H9 (cell line): Measurements from ENCODE around the gene CFHR1. TPM values are rescaled to one million over a fixed set of nuclear protein-coding genes. Genes with fewer than 3 reads are reported as not detected.

ENCODE experiments used
- DNase-seq: peaks from one replicate; pipeline ENCODE4 v3.0.0-alpha.2; 2017
- H2AFZ ChIP-seq: one replicate; pipeline ENCODE4 v1.6.1; 2013; ENCODE audit warnings: mild to moderate bottlenecking, low read length, control low read depth, moderate library complexity
- H2AK5ac ChIP-seq: 2 replicates; pipeline ENCODE4 v1.6.1; 2013; ENCODE audit warnings: low read length, control low read depth, mixed read lengths; ENCODE audit not compliant: insufficient read length
- H2BK120ac ChIP-seq: one replicate; pipeline ENCODE4 v1.6.1; 2013; ENCODE audit warnings: low read depth, mild to moderate bottlenecking, low read length, control low read depth, inconsistent platforms; ENCODE audit not compliant: poor library complexity, severe bottlenecking
- H2BK12ac ChIP-seq: 2 replicates; pipeline ENCODE4 v1.6.1; 2013; ENCODE audit warnings: low read length, control low read depth, mixed read lengths, low read depth; ENCODE audit not compliant: insufficient read length
- H2BK15ac ChIP-seq: 2 replicates; pipeline ENCODE4 v1.6.1; 2013; ENCODE audit warnings: low read depth, low read length, control low read depth
- H2BK20ac ChIP-seq: one replicate; pipeline ENCODE4 v1.6.1; 2013; ENCODE audit warnings: low read depth, mild to moderate bottlenecking, low read length, control low read depth, inconsistent platforms; ENCODE audit not compliant: poor library complexity, severe bottlenecking
- H2BK5ac ChIP-seq: 2 replicates; pipeline ENCODE4 v1.6.1; 2013; ENCODE audit warnings: low read length, control low read depth, mixed read lengths; ENCODE audit not compliant: insufficient read length
- H3K14ac ChIP-seq: 2 replicates; pipeline ENCODE4 v1.6.1; 2013; ENCODE audit warnings: low read length, control low read depth; ENCODE audit not compliant: insufficient read depth
- H3K18ac ChIP-seq: 2 replicates; pipeline ENCODE4 v1.6.1; 2013; ENCODE audit warnings: low read depth, mild to moderate bottlenecking, mixed read lengths, low read length, control low read depth; ENCODE audit not compliant: insufficient read length
- H3K23ac ChIP-seq: 2 replicates; pipeline ENCODE4 v1.6.1; 2013; ENCODE audit warnings: low read length, control low read depth, mixed read lengths, low read depth; ENCODE audit not compliant: insufficient read length
- H3K23me2 ChIP-seq: 2 replicates; pipeline ENCODE4 v1.6.1; 2013; ENCODE audit warnings: low read depth, mild to moderate bottlenecking, mixed read lengths, low read length, control low read depth; ENCODE audit not compliant: insufficient read length, poor library complexity, severe bottlenecking
- H3K27ac ChIP-seq: 2 replicates; pipeline ENCODE4 v1.5.1; 2013; ENCODE audit warnings: low read length, control low read depth, mixed read lengths, low read depth; ENCODE audit not compliant: insufficient read length
- H3K27me3 ChIP-seq: 2 replicates; pipeline ENCODE4 v1.6.1; 2013; ENCODE audit warnings: low read length, control low read depth, inconsistent platforms; ENCODE audit not compliant: insufficient read depth
- H3K4ac ChIP-seq: 2 replicates; pipeline ENCODE4 v1.6.1; 2013; ENCODE audit warnings: low read depth, mild to moderate bottlenecking, control low read depth, inconsistent platforms, low read length, moderate library complexity
- H3K4me1 ChIP-seq: 2 replicates; pipeline ENCODE4 v1.6.1; 2013; ENCODE audit warnings: low read length, control low read depth, inconsistent platforms; ENCODE audit not compliant: insufficient read depth
- H3K4me2 ChIP-seq: 2 replicates; pipeline ENCODE4 v1.6.1; 2013; ENCODE audit warnings: low read length, control low read depth, mixed read lengths; ENCODE audit not compliant: insufficient read length, insufficient read depth
- H3K56ac ChIP-seq: 2 replicates; pipeline ENCODE4 v1.6.1; 2013; ENCODE audit warnings: low read depth, mild to moderate bottlenecking, mixed read lengths, low read length, control low read depth; ENCODE audit not compliant: insufficient read length
- H3K79me1 ChIP-seq: 2 replicates; pipeline ENCODE4 v1.6.1; 2013; ENCODE audit warnings: low read depth, mild to moderate bottlenecking, moderate library complexity, low read length, control low read depth, inconsistent platforms; ENCODE audit not compliant: insufficient read depth, poor library complexity, severe bottlenecking
- H3K79me2 ChIP-seq: 2 replicates; pipeline ENCODE4 v1.6.1; 2013; ENCODE audit warnings: low read length, control low read depth, inconsistent platforms; ENCODE audit not compliant: insufficient read depth
- H3K9ac ChIP-seq: 2 replicates; pipeline ENCODE4 v1.6.1; 2013; ENCODE audit warnings: low read length, control low read depth, mixed read lengths; ENCODE audit not compliant: insufficient read length; ENCODE audit errors: extremely low read depth
- H3K9me3 ChIP-seq: one replicate; pipeline ENCODE4 v1.6.1; 2013; ENCODE audit warnings: low read depth, low read length, inconsistent platforms; ENCODE audit not compliant: control insufficient read depth
- H3T11ph ChIP-seq: one replicate; pipeline ENCODE4 v1.6.1; 2013; ENCODE audit warnings: mild to moderate bottlenecking, low read length, control low read depth, inconsistent platforms
- H4K20me1 ChIP-seq: one replicate; pipeline ENCODE4 v1.6.1; 2013; ENCODE audit not compliant: control insufficient read depth, insufficient read length, insufficient read depth
- H4K5ac ChIP-seq: 2 replicates; pipeline ENCODE4 v1.6.1; 2013; ENCODE audit warnings: low read depth, mild to moderate bottlenecking, mixed read lengths, low read length, control low read depth; ENCODE audit not compliant: insufficient read length
- H4K8ac ChIP-seq: replicated peaks from 2 replicates; pipeline ENCODE4 v1.6.1; 2013; ENCODE audit warnings: low read length, control low read depth, mixed read lengths, low read depth; ENCODE audit not compliant: insufficient read length
- H4K91ac ChIP-seq: 2 replicates; pipeline ENCODE4 v1.6.1; 2013; ENCODE audit warnings: low read depth, mild to moderate bottlenecking, moderate library complexity, mixed read lengths, low read length, control low read depth; ENCODE audit not compliant: insufficient read length
- H3K27ac Mint-ChIP-seq, 3 experiments: 2 replicates in 2 of 3; 3 replicates in 1 of 3; pipeline ENCODE4 v1.8.0; 2020 to 2021; ENCODE audit warnings: mixed read lengths in 3 of 3, mild to moderate bottlenecking in 1 of 3, moderate library complexity in 1 of 3
- H3K27me3 Mint-ChIP-seq: 2 replicates; pipeline ENCODE4 v1.8.0; 2021; ENCODE audit warnings: low read depth, mild to moderate bottlenecking, moderate library complexity, mixed read lengths
- H3K36me3 Mint-ChIP-seq, 3 experiments: 2 replicates in 2 of 3; 3 replicates in 1 of 3; pipeline ENCODE4 v1.8.0; 2020 to 2021; ENCODE audit warnings: low read depth in 3 of 3, mixed read lengths in 3 of 3; ENCODE audit not compliant: insufficient read depth in 1 of 3
- H3K4me1 Mint-ChIP-seq, 2 experiments: 2 replicates each; pipeline ENCODE4 v1.8.0; 2020; ENCODE audit warnings: mixed read lengths in 2 of 2
- H3K4me3 Mint-ChIP-seq, 2 experiments: 2 replicates in 1 of 2; 3 replicates in 1 of 2; pipeline ENCODE4 v1.8.0; 2020 to 2021; ENCODE audit warnings: mild to moderate bottlenecking in 2 of 2, mixed read lengths in 2 of 2, moderate library complexity in 1 of 2
- H3K9me3 Mint-ChIP-seq, 2 experiments: 2 replicates in 1 of 2; 3 replicates in 1 of 2; pipeline ENCODE4 v1.8.0; 2020; ENCODE audit warnings: mild to moderate bottlenecking in 2 of 2, mixed read lengths in 2 of 2, moderate library complexity in 1 of 2
- CTCF ChIP-seq: fragments of 200-600 bp; sonication (generic); conservative IDR thresholded peaks from 3 replicates; pipeline ENCODE4 v1.8.0; 2021; ENCODE audit warnings: antibody characterized with exemption, mild to moderate bottlenecking
- WGBS: extraction: QIAGEN DNeasy Blood & Tissue Kit; methylation state at CpG from one replicate; pipeline ENCODE4 v1.1.7; 2013; ENCODE audit warnings: missing lambda C conversion rate, low lambda C conversion rate, mixed read lengths; ENCODE audit not compliant: insufficient read length; ENCODE audit errors: extremely low coverage; 5-methylcytosine and 5-hydroxymethylcytosine counted together
- total RNA-seq: library from RNA; stranded (reverse); gene quantifications from 2 replicates; pipeline ENCODE4 v1.2.1, GENCODE V29; 2021

CFHR1 gene
- total RNA-seq, 1 experiment from 2014 or later, result not detected

DNA sequence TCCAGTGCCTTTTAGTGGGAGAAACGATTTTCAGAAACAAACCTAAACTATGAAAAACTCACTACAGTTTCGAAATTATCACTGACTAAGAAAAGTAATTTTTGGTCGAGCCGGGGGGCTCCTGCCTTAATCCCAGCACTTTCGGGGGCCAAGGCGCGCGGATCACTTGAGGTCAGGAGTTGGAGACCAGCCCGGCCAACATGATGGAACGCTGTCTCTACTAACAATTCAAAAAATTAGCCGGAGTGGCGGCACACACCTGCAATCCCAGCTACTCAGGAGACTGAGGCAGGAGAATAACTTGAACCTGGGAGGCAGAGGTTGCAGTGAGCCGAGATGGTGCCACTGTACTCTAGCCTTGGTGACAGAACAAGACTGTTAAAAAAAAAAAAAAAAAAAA, 41.9 kb upstream of the CFHR1 start:
- H2BK5ac ChIP-seq, result no peak overlapping the region
- Mint-ChIP-seq H3K4me1 (no peaks in the 10 kb centered on the region), H3K36me3 (no peaks in the 10 kb centered on the region), H3K27ac (no peak overlapping the region), H3K27me3 (no peaks in the 10 kb centered on the region), H3K4me3 (no peak overlapping the region), H3K9me3 (peaks cover 0 to under 1% of the 10 kb centered on the region in 2 experiments; a peak in 2 of 5 replicates)
- H3K4me1 ChIP-seq, result no peaks in the 10 kb centered on the region
- no peak overlapping the region for H3K4me2 ChIP-seq
- H2AFZ ChIP-seq, result no peak overlapping the region
- TF ChIP-seq CTCF, result no peak
- no peak overlapping the region for H2BK120ac ChIP-seq
- H2BK15ac ChIP-seq, result no peak overlapping the region
- H2BK12ac ChIP-seq, result no peak overlapping the region
- no peak overlapping the region for H2AK5ac ChIP-seq
- no peak for DNase-seq
- H3K27ac ChIP-seq, result no peak overlapping the region
- no peaks in the 10 kb centered on the region for H4K20me1 ChIP-seq
- no CpG with 5 or more reads among the region's 13 CpGs for WGBS
- no peak overlapping the region for H3T11ph ChIP-seq
- H3K23me2 ChIP-seq, result no peaks in the 10 kb centered on the region
- no peak overlapping the region for H3K23ac ChIP-seq
- H4K5ac ChIP-seq, result no peak overlapping the region
- H4K8ac ChIP-seq, result no peak overlapping the region
- H4K91ac ChIP-seq, result no peak overlapping the region
- no peak overlapping the region for H2BK20ac ChIP-seq
- no peak overlapping the region for H3K18ac ChIP-seq
- no peaks in the 10 kb centered on the region for H3K79me1 ChIP-seq
- no peaks in the 10 kb centered on the region for H3K9me3 ChIP-seq
- no peak overlapping the region for H3K4ac ChIP-seq
- no peaks in the 10 kb centered on the region for H3K27me3 ChIP-seq
- no peak overlapping the region for H3K14ac ChIP-seq
- H3K79me2 ChIP-seq, result no peaks in the 10 kb centered on the region
- no peak overlapping the region for H3K56ac ChIP-seq
- no peak overlapping the region for H3K9ac ChIP-seq
